ENCODE data around the gene FAM117A. TPM values are rescaled to one million over a fixed set of nuclear protein-coding genes. Genes with fewer than 3 reads are reported as not detected.

FAM117A gene
- total and polyA plus RNA-seq, 2 of the 8 experiments (the other 6 are each of a cell fraction or from before 2014, with no cell fraction given): 28.4 to 45.7 TPM

GRCh38 chr17:49716668-49717364 lies 47.1 kb downstream of the FAM117A start:
- CTCF ChIA-PET (ENCODE audit: partially characterized antibody): interaction anchor here (1.0 to 8.9 kb wide), 4 partner anchors 8 to 14 kb away, joined by 3 to 41 read pairs (median 6); partner anchors contain the start of gene SLC35B1
- no peaks in the 10 kb centered on the region for H3K79me1 ChIP-seq (ENCODE audit: low read depth, low read length)

More at GRCh38 chr17:49716668-49717364, 47.1 kb downstream of the FAM117A start:
- TF ChIP-seq POU5F1 (IDR thresholded peaks at IDR 0.05; ENCODE audit: low read depth, low read length) (no peak), TEAD4 (IDR thresholded peaks at IDR 0.05; ENCODE audit: low read depth, low read length) (no peak), BACH1 (IDR thresholded peaks at IDR 0.05; ENCODE audit: low read length) (no peak), RFX5 (IDR thresholded peaks at IDR 0.05; ENCODE audit: borderline replicate concordance, low read depth, low read length) (no peak), USF2 (IDR thresholded peaks at IDR 0.05; ENCODE audit: low read length) (no peak), SIRT6 (IDR thresholded peaks at IDR 0.05; ENCODE audit: low read length) (no peak), SP2 (IDR thresholded peaks at IDR 0.05; ENCODE audit: low read length) (no peak), PHF8 (conservative IDR thresholded peaks at IDR 0.05; ENCODE audit: low read depth, low read length) (no peak), JUND (IDR thresholded peaks at IDR 0.05; ENCODE audit: low read length) (no peak), KDM4A (IDR thresholded peaks at IDR 0.05; ENCODE audit: low read depth, low read length, severe bottlenecking) (no peak)
- Histone ChIP-seq H3K4me3 (ENCODE audit: extremely low read depth in 1 of 4, insufficient read depth in 2 of 4, low read depth in 3 of 4, low read length in 4 of 4) (no peak overlapping the region), H3K36me3 (ENCODE audit: control insufficient read depth in 2 of 4, insufficient read depth in 4 of 4, low read length in 3 of 4) (peaks cover 25 to 64% (median 48%) of the 10 kb centered on the region in 4 experiments), H3K9ac (replicated peaks in 1 of 4; ENCODE audit: extremely low read depth in 1 of 4, low read depth in 3 of 4, low read length in 3 of 4) (no peak overlapping the region), H2BK120ac (replicated peaks; ENCODE audit: low read depth, low read length) (no peak overlapping the region), H3K27me3 (replicated peaks in 1 of 4; ENCODE audit: control insufficient read depth in 3 of 4, extremely low read depth in 1 of 4, insufficient read depth in 3 of 4, low read length in 3 of 4) (no peaks in the 10 kb centered on the region), H3K27ac (ENCODE audit: low read depth, low read length) (no peak overlapping the region), H2BK15ac (ENCODE audit: low read length) (no peak overlapping the region), H4K20me1 (replicated peaks in 1 of 2; ENCODE audit: control insufficient read depth in 1 of 2, insufficient read depth in 2 of 2, low read length in 2 of 2) (no peaks in the 10 kb centered on the region), H3K79me2 (ENCODE audit: control insufficient read depth in 1 of 2, insufficient read depth in 2 of 2, low read length in 2 of 2) (no peaks in the 10 kb centered on the region), H2AFZ (ENCODE audit: low read length) (no peak overlapping the region), H3K18ac (ENCODE audit: extremely low read depth, low read length) (no peak overlapping the region), H3K4me1 (replicated peaks in 1 of 4; ENCODE audit: control insufficient read depth in 3 of 4, insufficient read depth in 4 of 4, low read length in 3 of 4) (no peaks in the 10 kb centered on the region), H4K8ac (ENCODE audit: extremely low read depth, insufficient read depth, low read length) (no peak overlapping the region), H3K14ac (ENCODE audit: insufficient read length) (no peak overlapping the region), H3K23ac (ENCODE audit: insufficient read length) (no peak overlapping the region), H4K5ac (ENCODE audit: insufficient read length, low read depth, low read length) (no peak overlapping the region), H3K23me2 (ENCODE audit: low read depth, low read length) (no peaks in the 10 kb centered on the region), H2BK5ac (ENCODE audit: low read depth, low read length) (no peak overlapping the region), H2AK5ac (ENCODE audit: low read depth, low read length) (no peak overlapping the region), H3K56ac (replicated peaks; ENCODE audit: insufficient read length, low read depth, low read length) (no peak overlapping the region), H3K4ac (replicated peaks; ENCODE audit: insufficient read length, low read depth, low read length) (no peak overlapping the region), H4K91ac (replicated peaks; ENCODE audit: insufficient read length, low read length) (no peak overlapping the region), H3K4me2 (ENCODE audit: insufficient read depth in 1 of 2, low read depth in 2 of 2, low read length in 2 of 2) (no peak overlapping the region), H2BK20ac (ENCODE audit: low read length) (no peak overlapping the region), H2BK12ac (ENCODE audit: low read depth, low read length) (no peak overlapping the region), H3K9me3 (ENCODE audit: insufficient read depth in 2 of 2, low read depth in 1 of 2, low read length in 1 of 2) (no peaks in the 10 kb centered on the region)
- WGBS, 2 experiments (ENCODE audit: extremely low coverage in 1 of 2, insufficient coverage in 1 of 2, insufficient read length in 1 of 2, insufficient replicate concordance in 2 of 2, low coverage in 1 of 2, low lambda C conversion rate in 2 of 2, missing lambda C conversion rate in 1 of 2): 86% methylated on average over 1 of the region's 1 CpG; no CpG with 5 or more reads in 1 of the 2 experiments
- POLR2A ChIA-PET (ENCODE audit: partially characterized antibody): no interaction called here
- no peak for DNase-seq (ENCODE audit: low read depth in 1 of 2, low spot score in 2 of 2)
- FAIRE-seq: no peak

Measured in H1 (cell line).